IPS DF 6.9 (cell line): ENCODE data around the gene CLDND1.

Source experiments
- DNase-seq: peaks from one replicate; pipeline ENCODE4 v3.0.0-alpha.2; 2013; ENCODE audit warnings: low read depth, low spot score
- H3K27ac ChIP-seq: one replicate; pipeline ENCODE4 v1.5.1; 2013; ENCODE audit warnings: low read length, control low read depth
- H3K27me3 ChIP-seq: 2 replicates; pipeline ENCODE4 v1.6.1; 2013; ENCODE audit warnings: mild to moderate bottlenecking, low read length; ENCODE audit not compliant: control insufficient read depth, insufficient read depth
- H3K36me3 ChIP-seq: 2 replicates; pipeline ENCODE4 v1.6.1; 2013; ENCODE audit warnings: low read length; ENCODE audit not compliant: control insufficient read depth, insufficient read depth
- H3K4me1 ChIP-seq: 2 replicates; pipeline ENCODE4 v1.6.1; 2013; ENCODE audit warnings: low read length; ENCODE audit not compliant: control insufficient read depth, insufficient read depth
- H3K4me3 ChIP-seq: 2 replicates; pipeline ENCODE4 v1.5.1; 2013; ENCODE audit warnings: mild to moderate bottlenecking, low read length
- H3K9me3 ChIP-seq: 2 replicates; pipeline ENCODE4 v1.6.1; 2013; ENCODE audit warnings: low read length, inconsistent platforms; ENCODE audit not compliant: control insufficient read depth, insufficient read depth
- WGBS: extraction: QIAGEN DNeasy Blood & Tissue Kit; methylation state at CpG from one replicate; pipeline ENCODE4 v1.1.7; 2013; ENCODE audit warnings: mixed read lengths, missing lambda C conversion rate; ENCODE audit not compliant: insufficient read length, insufficient coverage; 5-methylcytosine and 5-hydroxymethylcytosine counted together

The CLDND1 gene

DNA sequence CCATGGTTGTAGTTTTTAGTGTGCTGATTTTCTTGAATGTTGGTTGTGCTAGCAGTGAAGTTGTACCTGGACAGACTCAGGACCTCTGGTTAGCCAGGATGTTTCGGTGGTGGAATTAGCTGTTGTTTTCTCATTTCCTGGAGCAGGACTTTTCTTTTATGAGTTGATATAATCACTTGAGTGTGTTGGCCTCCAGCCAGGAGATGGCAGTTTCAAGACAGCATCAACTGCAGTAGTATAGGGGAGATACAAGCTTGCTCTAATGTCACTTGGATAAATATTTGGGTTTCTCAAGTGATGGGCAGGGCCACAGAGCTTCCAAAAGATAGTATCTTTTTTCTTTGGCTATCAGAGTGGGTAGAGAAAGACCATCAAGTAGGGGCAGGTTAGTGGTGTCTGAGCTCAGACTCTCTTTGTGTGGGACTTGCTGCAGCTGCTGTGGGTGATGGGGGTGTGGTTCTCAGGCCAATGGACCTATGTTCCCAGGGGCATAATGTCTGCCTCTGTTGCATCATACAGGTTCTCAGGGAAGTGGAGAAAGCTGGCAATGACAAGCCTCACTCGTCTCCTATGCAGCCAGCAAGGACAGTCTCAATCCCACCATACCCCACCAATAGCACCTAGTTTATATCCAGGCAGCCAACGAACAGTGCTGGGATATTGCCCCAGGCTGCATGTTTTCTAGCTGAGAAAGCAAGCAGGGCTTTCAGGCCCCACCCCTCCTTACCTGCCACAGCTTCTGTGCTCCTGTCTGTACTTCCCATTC, 39.8 kb downstream of the CLDND1 start:
- no CpG with 5 or more reads among the region's 3 CpGs for WGBS
- no peaks in the 10 kb centered on the region for H3K27me3 ChIP-seq
- H3K4me1 ChIP-seq = no peaks in the 10 kb centered on the region
- no peaks in the 10 kb centered on the region for H3K9me3 ChIP-seq
- no peak for DNase-seq
- H3K4me3 ChIP-seq = no peak overlapping the region
- no peak overlapping the region for H3K27ac ChIP-seq
- H3K36me3 ChIP-seq = no peaks in the 10 kb centered on the region
